A549 (cell line): Measurements from ENCODE around the gene MYCT1. TPM values are rescaled to one million over a fixed set of nuclear protein-coding genes. Genes with fewer than 3 reads are reported as not detected.
"Not testable (repeated sequence)": the region's sequence is repeated elsewhere in the genome, so short reads cannot be mapped to it uniquely, and the experiment has no call there.

Experiments used
- ATAC-seq, 2 experiments: fragments of 200-7000 bp in 1 of 2; fragments of >200 bp in 1 of 2; cut with Nextera tagmentation in 1 of 2; cut with Tn5 transposase in 1 of 2; 3 replicates each; pipeline versions ENCODE4 v1.8.0 to v1.9.1; 2018 to 2020; ENCODE audit warnings: mild to moderate bottlenecking in 1 of 2, moderate library complexity in 1 of 2
- CTCF ChIA-PET: fragments of 300-600 bp; sonication (Branson Sonifier 250); formaldehyde crosslinking; extraction: SDS; loops from one replicate; lab custom pipeline; 2021; ENCODE audit warnings: antibody characterized with exemption, inconsistent platforms; lab: Yijun Ruan, JAX
- POLR2A ChIA-PET: fragments of 350-600 bp; formaldehyde crosslinking; extraction: SDS; loops from one replicate; lab custom pipeline; 2021; ENCODE audit warnings: antibody characterized with exemption, inconsistent platforms; lab: Yijun Ruan, JAX
- DNase-seq, 2 experiments: peaks; one replicate each; pipeline versions ENCODE4 v3.0.0 to v3.0.0-alpha.2; 2011 to 2016; ENCODE audit warnings: low read depth in 1 of 2, low spot score in 1 of 2
- FAIRE-seq: peaks from 2 replicates; lab custom pipeline; 2011; peaks lifted over from hg19 to GRCh38; lab: Jason Lieb, UNC
- H3K27ac ChIP-seq, 2 experiments: fragments of >200 bp; sonication (Bioruptor Twin); formaldehyde crosslinking; 3 replicates each; pipeline ENCODE4 v1.5.1; 2016 to 2017
- H3K4me1 ChIP-seq: fragments of >200 bp; sonication (Bioruptor Twin); formaldehyde crosslinking; 3 replicates; pipeline ENCODE4 v1.6.1; 2016
- H3K4me2 ChIP-seq: fragments of >200 bp; sonication (Bioruptor Twin); formaldehyde crosslinking; 3 replicates; pipeline ENCODE4 v1.6.1; 2016
- H3K4me3 ChIP-seq: fragments of >200 bp; sonication (Bioruptor Twin); formaldehyde crosslinking; 3 replicates; pipeline ENCODE4 v1.5.1; 2016
- H3K9me3 ChIP-seq: fragments of >200 bp; sonication (Bioruptor Twin); formaldehyde crosslinking; 3 replicates; pipeline ENCODE4 v1.6.1; 2016
- ATOH8 ChIP-seq: fragments of 250-450 bp; sonication (Bioruptor Pico); IDR thresholded peaks from 2 replicates; pipeline ENCODE4 v1.5.0; 2020; ENCODE audit warnings: low read depth, mild to moderate bottlenecking, moderate library complexity
- BHLHE40 ChIP-seq: IDR thresholded peaks from 2 replicates; pipeline ENCODE4 v1.6.1; 2012; ENCODE audit warnings: low read depth, low read length, inconsistent platforms
- CBX2 ChIP-seq: fragments of 200-600 bp; sonication (generic); IDR thresholded peaks from 2 replicates; pipeline ENCODE4 v1.6.1; 2016; ENCODE audit warnings: low read depth, mild to moderate bottlenecking, borderline replicate concordance
- CBX8 ChIP-seq: fragments of 200-600 bp; sonication (generic); IDR thresholded peaks from 2 replicates; pipeline ENCODE4 v1.6.1; 2016
- EP300 ChIP-seq, 2 experiments: fragments of >200 bp; sonication (Bioruptor Twin); formaldehyde crosslinking; IDR thresholded peaks; 2 replicates in 1 of 2; 3 replicates in 1 of 2; pipeline ENCODE4 v1.6.1; 2016 to 2017
- ESRRA ChIP-seq: fragments of 150-350 bp; IDR thresholded peaks from 2 replicates; pipeline ENCODE4 v1.6.1; 2014; ENCODE audit warnings: mild to moderate bottlenecking, low read length, borderline replicate concordance
- FOSL2 ChIP-seq, 2 experiments: fragments of 450-650 bp in 1 of 2; fragments of >200 bp in 1 of 2; sonication (Bioruptor Twin) in 1 of 2; formaldehyde crosslinking; IDR thresholded peaks; 2 replicates each; pipeline versions ENCODE4 v1.5.0 to v1.6.1; 2016 to 2020; ENCODE audit warnings: mild to moderate bottlenecking in 1 of 2, moderate library complexity in 1 of 2
- HDAC2 ChIP-seq: fragments of 200-600 bp; sonication (generic); IDR thresholded peaks from 2 replicates; pipeline ENCODE4 v1.6.1; 2016
- HES2 ChIP-seq: fragments of >200 bp; sonication (Bioruptor Twin); formaldehyde crosslinking; IDR thresholded peaks from 2 replicates; pipeline ENCODE4 v1.6.1; 2016
- HEYL ChIP-seq: fragments of 250-450 bp; sonication (Bioruptor Pico); IDR thresholded peaks from 2 replicates; pipeline ENCODE4 v1.8.0; 2021; ENCODE audit warnings: mild to moderate bottlenecking, moderate library complexity
- JUN ChIP-seq, 2 experiments: fragments of >200 bp; sonication (Bioruptor Twin); formaldehyde crosslinking; IDR thresholded peaks; 2 replicates in 1 of 2; 3 replicates in 1 of 2; pipeline ENCODE4 v1.6.1; 2016 to 2017
- KDM5A ChIP-seq: fragments of 200-600 bp; sonication (generic); IDR thresholded peaks from 2 replicates; pipeline ENCODE4 v1.6.1; 2016; ENCODE audit warnings: antibody characterized with exemption, mild to moderate bottlenecking
- MAX ChIP-seq: IDR thresholded peaks from 2 replicates; pipeline ENCODE4 v1.6.1; 2012
- NFE2L2 ChIP-seq: fragments of 150-350 bp; conservative IDR thresholded peaks from 2 replicates; pipeline ENCODE4 v1.6.1; 2014; ENCODE audit warnings: low read length
- NPAS2 ChIP-seq: fragments of 250-450 bp; sonication (Bioruptor Pico); IDR thresholded peaks from 2 replicates; pipeline ENCODE4 v1.8.0; 2022; ENCODE audit warnings: mild to moderate bottlenecking, moderate library complexity, borderline replicate concordance
- PBX3 ChIP-seq: IDR thresholded peaks from 2 replicates; pipeline ENCODE4 v1.6.1; 2012
- POLR2A ChIP-seq: IDR thresholded peaks from 2 replicates; pipeline ENCODE4 v1.6.1; 2012; ENCODE audit warnings: mild to moderate bottlenecking, low read length
- POLR2AphosphoS2 ChIP-seq: conservative IDR thresholded peaks from 2 replicates; pipeline ENCODE4 v1.6.1; 2012; ENCODE audit warnings: low read length, improper control_type of control experiment, inconsistent platforms
- RAD21 ChIP-seq, 2 experiments: fragments of >200 bp in 1 of 2; sonication (Bioruptor Twin) in 1 of 2; formaldehyde crosslinking in 1 of 2; IDR thresholded peaks in 1 of 2; conservative IDR thresholded peaks in 1 of 2; 2 replicates in 1 of 2; 3 replicates in 1 of 2; pipeline ENCODE4 v1.6.1; 2012 to 2018; ENCODE audit warnings: inconsistent platforms in 1 of 2
- RCOR1 ChIP-seq: fragments of 150-350 bp; IDR thresholded peaks from 2 replicates; pipeline ENCODE4 v1.6.1; 2014; ENCODE audit warnings: antibody characterized with exemption, low read length, low read depth
- RNF2 ChIP-seq: fragments of 200-600 bp; sonication (generic); IDR thresholded peaks from 2 replicates; pipeline ENCODE4 v1.6.1; 2016; ENCODE audit warnings: low read depth, mild to moderate bottlenecking, antibody characterized with exemption, moderate library complexity, borderline replicate concordance
- SMC3 ChIP-seq: fragments of >200 bp; sonication (Bioruptor Twin); formaldehyde crosslinking; IDR thresholded peaks from 3 replicates; pipeline ENCODE4 v1.6.1; 2018; ENCODE audit warnings: inconsistent platforms
- TP53 ChIP-seq: fragments of 250-450 bp; sonication (Bioruptor Pico); IDR thresholded peaks from 2 replicates; pipeline ENCODE4 v1.5.0; 2021; ENCODE audit warnings: mild to moderate bottlenecking, moderate library complexity
- ZFP36 ChIP-seq: fragments of 450-650 bp; IDR thresholded peaks from 2 replicates; pipeline ENCODE4 v1.6.1; 2014; ENCODE audit warnings: borderline replicate concordance; ENCODE audit not compliant: partially characterized antibody
- ZSCAN20 ChIP-seq: fragments of 250-450 bp; sonication (Bioruptor Pico); IDR thresholded peaks from 2 replicates; pipeline ENCODE4 v1.8.0; 2022; ENCODE audit warnings: mild to moderate bottlenecking, moderate library complexity
- WGBS: methylation state at CpG from one replicate; pipeline ENCODE4 v1.1.6; 2017; ENCODE audit errors: missing lambda C conversion rate; 5-methylcytosine and 5-hydroxymethylcytosine counted together
- polyA plus RNA-seq, 4 experiments: library from polyadenylated mRNA; depleted of rRNA in 3 of 4; stranded (reverse); fragments of >200 nt; fragmentation: RNase III in 1 of 4; extraction: RNeasy Plus Mini Kit Qiagen cat#74134 plus additional on column Dnase treatment in 1 of 4; gene quantifications; 2 replicates in 3 of 4; 3 replicates in 1 of 4; pipeline ENCODE4 v1.2.3, GENCODE V29; 2011 to 2017

The MYCT1 gene
- polyA plus RNA-seq, 2 of the 4 experiments (the other 2 are of a cell fraction): 0.04 TPM; not detected in 1

- H3K9me3 ChIP-seq: no peaks in the 10 kb centered on the region
- 21% methylated on average over 3 of the region's 3 CpGs for WGBS
- POLR2A ChIA-PET: no interaction called here
- CTCF ChIA-PET: interaction anchor here (0.6 kb wide), 1 partner anchor 199 kb away, joined by 3 read pairs; no protein-coding TSS in a partner anchor
- no peak for TF ChIP-seq CBX8
- TF ChIP-seq FOSL2 (IDR thresholded peaks at IDR 0.05): no peak
- TF ChIP-seq FOSL2 (CRISPR knock-in tag; IDR thresholded peaks at IDR 0.05): no peak
- no peak for TF ChIP-seq ATOH8 (CRISPR knock-in tag)
- TF ChIP-seq SMC3: no peak
- no peak for TF ChIP-seq POLR2AphosphoS2
- TF ChIP-seq ZFP36: no peak
- TF ChIP-seq NPAS2 (CRISPR knock-in tag): no peak
- TF ChIP-seq RAD21 (conservative IDR thresholded peaks at IDR 0.05 in 1 of 2, IDR thresholded peaks at IDR 0.05 in 1 of 2): no peak
- no peak for TF ChIP-seq HDAC2
- H3K27ac ChIP-seq: no peak overlapping the region
- FAIRE-seq (no peak), DNase-seq (no peak), ATAC-seq (no peak)
- no peak overlapping the region for H3K4me3 ChIP-seq
- no peaks in the 10 kb centered on the region for H3K4me1 ChIP-seq
- no peak overlapping the region for H3K4me2 ChIP-seq
Observed at GRCh38 chr6:152680879-152681517, 16.7 kb upstream of the MYCT1 start.

- CTCF ChIA-PET: no interaction called here
- POLR2A ChIA-PET: no interaction called here
- TF ChIP-seq POLR2A (no peak), FOSL2 (IDR thresholded peaks at IDR 0.05) (no peak), FOSL2 (CRISPR knock-in tag; IDR thresholded peaks at IDR 0.05) (no peak), CBX2 (no peak), NFE2L2 (no peak), PBX3 (no peak), KDM5A (no peak), NPAS2 (CRISPR knock-in tag) (no peak), HES2 (no peak), ZSCAN20 (CRISPR knock-in tag) (no peak), BHLHE40 (no peak), EP300 (IDR thresholded peaks at IDR 0.05) (no peak), HEYL (no peak), RCOR1 (no peak), MAX (no peak), ATOH8 (CRISPR knock-in tag) (no peak), RNF2 (no peak), ESRRA (no peak), JUN (IDR thresholded peaks at IDR 0.05) (no peak), TP53 (CRISPR knock-in tag) (no peak)
Observed at GRCh38 chr6:152682141-152682540, 15.6 kb upstream of the MYCT1 start.

GRCh38 chr6:152682935-152683334, 14.8 kb upstream of the MYCT1 start:
- WGBS: 66% methylated on average over 8 of the region's 8 CpGs
- H3K27ac ChIP-seq, H3K9me3 ChIP-seq, FAIRE-seq, POLR2A ChIA-PET, ATAC-seq, H3K4me3 ChIP-seq, CTCF ChIA-PET, DNase-seq, H3K4me1 ChIP-seq, H3K4me2 ChIP-seq: not testable (repeated sequence)

More at GRCh38 chr6:152682141-152682540, 15.6 kb upstream of the MYCT1 start:
- H3K4me2 ChIP-seq: no peak overlapping the region
- H3K27ac ChIP-seq: no peak overlapping the region
- no peak for FAIRE-seq
- no peaks in the 10 kb centered on the region for H3K4me1 ChIP-seq
- DNase-seq: no peak
- WGBS: 76% methylated on average over 8 of the region's 8 CpGs
- no peak for ATAC-seq
- H3K4me3 ChIP-seq: no peak overlapping the region
- H3K9me3 ChIP-seq: no peaks in the 10 kb centered on the region
